ENCODE results near the gene CTTNBP2. TPM values are rescaled to one million over a fixed set of nuclear protein-coding genes. Genes with fewer than 3 reads are reported as not detected.

Gene CTTNBP2
- total and polyA plus RNA-seq, 2 donors (not counting 1 experiment from before 2014, with no cell fraction given): 0.04 to 0.27 TPM

DNA sequence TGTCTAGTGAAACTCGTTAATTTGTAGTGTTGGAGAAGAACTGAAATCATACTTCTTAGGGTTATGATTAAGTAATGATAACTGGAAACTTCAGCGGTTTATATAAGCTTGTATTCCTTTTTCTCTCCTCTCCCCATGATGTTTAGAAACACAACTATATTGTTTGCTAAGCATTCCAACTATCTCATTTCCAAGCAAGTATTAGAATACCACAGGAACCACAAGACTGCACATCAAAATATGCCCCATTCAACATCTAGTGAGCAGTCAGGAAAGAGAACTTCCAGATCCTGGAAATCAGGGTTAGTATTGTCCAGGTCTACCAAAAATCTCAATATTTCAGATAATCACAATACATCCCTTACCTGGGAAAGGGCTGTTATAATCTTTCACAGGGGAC is 205.8 kb downstream of the CTTNBP2 start:
- TF ChIP-seq, protein P1, sequence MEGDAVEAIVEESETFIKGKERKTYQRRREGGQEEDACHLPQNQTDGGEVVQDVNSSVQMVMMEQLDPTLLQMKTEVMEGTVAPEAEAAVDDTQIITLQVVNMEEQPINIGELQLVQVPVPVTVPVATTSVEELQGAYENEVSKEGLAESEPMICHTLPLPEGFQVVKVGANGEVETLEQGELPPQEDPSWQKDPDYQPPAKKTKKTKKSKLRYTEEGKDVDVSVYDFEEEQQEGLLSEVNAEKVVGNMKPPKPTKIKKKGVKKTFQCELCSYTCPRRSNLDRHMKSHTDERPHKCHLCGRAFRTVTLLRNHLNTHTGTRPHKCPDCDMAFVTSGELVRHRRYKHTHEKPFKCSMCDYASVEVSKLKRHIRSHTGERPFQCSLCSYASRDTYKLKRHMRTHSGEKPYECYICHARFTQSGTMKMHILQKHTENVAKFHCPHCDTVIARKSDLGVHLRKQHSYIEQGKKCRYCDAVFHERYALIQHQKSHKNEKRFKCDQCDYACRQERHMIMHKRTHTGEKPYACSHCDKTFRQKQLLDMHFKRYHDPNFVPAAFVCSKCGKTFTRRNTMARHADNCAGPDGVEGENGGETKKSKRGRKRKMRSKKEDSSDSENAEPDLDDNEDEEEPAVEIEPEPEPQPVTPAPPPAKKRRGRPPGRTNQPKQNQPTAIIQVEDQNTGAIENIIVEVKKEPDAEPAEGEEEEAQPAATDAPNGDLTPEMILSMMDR (IDR thresholded peaks at IDR 0.05): no peak
- no peak for TF ChIP-seq EZH2 (IDR thresholded peaks at IDR 0.05; ENCODE audit: borderline replicate concordance, insufficient read depth, low read depth, low read length, poor library complexity, severe bottlenecking)
- H3K4me1 ChIP-seq (ENCODE audit: control insufficient read depth in 2 of 2, insufficient read depth in 2 of 2, low read length in 2 of 2): no peaks in the 10 kb centered on the region
- no peaks in the 10 kb centered on the region for H3K79me2 ChIP-seq (ENCODE audit: control insufficient read depth, insufficient read depth, low read length)
- Mint-ChIP-seq H3K27ac (no peak overlapping the region), H3K4me3 (no peak overlapping the region), H3K9me3 (ENCODE audit: insufficient read depth) (no peaks in the 10 kb centered on the region), H3K4me1 (no peaks in the 10 kb centered on the region), H3K27me3 (no peaks in the 10 kb centered on the region)
- H3K27me3 ChIP-seq (replicated peaks in 1 of 4; ENCODE audit: control extremely low read depth in 1 of 4, control insufficient read depth in 3 of 4, insufficient read depth in 4 of 4, low read length in 3 of 4): no peaks in the 10 kb centered on the region
- intact Hi-C loops (cut with micrococcal nuclease): no loop called here
- CTCF ChIA-PET: no interaction called here
- H3K9ac ChIP-seq (ENCODE audit: low read length): no peak overlapping the region
- no peak overlapping the region for H3K4me2 ChIP-seq (replicated peaks; ENCODE audit: low read depth, low read length, poor library complexity, severe bottlenecking)
- H3K27ac ChIP-seq (ENCODE audit: low read length in 2 of 2): no peak overlapping the region
- no peak overlapping the region for H2AFZ ChIP-seq (ENCODE audit: insufficient read depth, low read depth, low read length, poor library complexity, severe bottlenecking)
- no peak for DNase-seq
- POLR2A ChIA-PET: no interaction called here
- no peaks in the 10 kb centered on the region for H4K20me1 ChIP-seq (ENCODE audit: control insufficient read depth, insufficient read depth, low read length, poor library complexity, severe bottlenecking)
- WGBS (ENCODE audit: insufficient coverage): no CpG with 5 or more reads among the region's 2 CpGs
- H3K36me3 ChIP-seq (replicated peaks in 1 of 2; ENCODE audit: control extremely low read depth in 1 of 2, control insufficient read depth in 1 of 2, extremely low read depth in 1 of 2, insufficient read depth in 2 of 2, low read length in 1 of 2): no peaks in the 10 kb centered on the region
- no peaks in the 10 kb centered on the region for H3K9me3 ChIP-seq (ENCODE audit: control extremely low read depth in 1 of 3, control insufficient read depth in 2 of 3, insufficient read depth in 1 of 3, low read length in 2 of 3)
- no peak overlapping the region for H3K4me3 ChIP-seq (ENCODE audit: control extremely low read depth in 1 of 5, extremely low read depth in 1 of 5, insufficient read depth in 1 of 5, low read depth in 2 of 5, low read length in 4 of 5)
- ATAC-seq (ENCODE audit: low read depth): no peak

DNA sequence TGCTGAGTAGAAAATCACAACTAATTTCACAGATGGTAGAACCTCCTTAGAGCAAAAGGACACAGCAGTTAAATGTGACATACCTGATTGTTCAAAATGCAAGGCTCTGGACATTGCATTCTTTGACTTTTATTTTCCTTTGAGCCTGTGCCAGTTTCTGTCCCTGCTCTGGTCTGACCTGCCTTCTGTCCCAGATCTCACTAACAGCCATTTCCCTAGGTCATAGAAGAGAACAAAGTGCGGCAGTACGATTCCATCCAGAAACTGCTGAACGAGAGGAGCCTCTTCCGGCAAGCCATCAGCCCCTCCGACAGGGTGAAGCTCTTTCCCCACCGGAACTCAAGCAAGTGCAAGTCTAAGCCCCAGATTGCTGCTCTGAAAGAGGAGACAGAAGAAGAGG is 206.6 kb downstream of the CTTNBP2 start:
- Histone ChIP-seq H3K36me3 (replicated peaks in 1 of 2; ENCODE audit: control extremely low read depth in 1 of 2, control insufficient read depth in 1 of 2, extremely low read depth in 1 of 2, insufficient read depth in 2 of 2, low read length in 1 of 2) (no peaks in the 10 kb centered on the region), H3K4me3 (ENCODE audit: control extremely low read depth in 1 of 5, extremely low read depth in 1 of 5, insufficient read depth in 1 of 5, low read depth in 2 of 5, low read length in 4 of 5) (no peak overlapping the region), H3K9ac (ENCODE audit: low read length) (no peak overlapping the region), H3K9me3 (ENCODE audit: control extremely low read depth in 1 of 3, control insufficient read depth in 2 of 3, insufficient read depth in 1 of 3, low read length in 2 of 3) (no peaks in the 10 kb centered on the region), H4K20me1 (ENCODE audit: control insufficient read depth, insufficient read depth, low read length, poor library complexity, severe bottlenecking) (no peaks in the 10 kb centered on the region), H3K27me3 (replicated peaks in 1 of 4; ENCODE audit: control extremely low read depth in 1 of 4, control insufficient read depth in 3 of 4, insufficient read depth in 4 of 4, low read length in 3 of 4) (no peaks in the 10 kb centered on the region), H2AFZ (ENCODE audit: insufficient read depth, low read depth, low read length, poor library complexity, severe bottlenecking) (no peak overlapping the region), H3K79me2 (ENCODE audit: control insufficient read depth, insufficient read depth, low read length) (no peaks in the 10 kb centered on the region), H3K4me1 (ENCODE audit: control insufficient read depth in 2 of 2, insufficient read depth in 2 of 2, low read length in 2 of 2) (no peaks in the 10 kb centered on the region), H3K4me2 (replicated peaks; ENCODE audit: low read depth, low read length, poor library complexity, severe bottlenecking) (no peak overlapping the region), H3K27ac (ENCODE audit: low read length in 2 of 2) (no peak overlapping the region)
- Mint-ChIP-seq H3K27me3 (no peaks in the 10 kb centered on the region), H3K4me3 (no peak overlapping the region), H3K4me1 (no peaks in the 10 kb centered on the region), H3K27ac (no peak overlapping the region), H3K9me3 (ENCODE audit: insufficient read depth) (no peaks in the 10 kb centered on the region)
- ChIA-PET CTCF (no interaction called here), POLR2A (no interaction called here)
- 83% methylated on average over 1 of the region's 6 CpGs for WGBS (ENCODE audit: insufficient coverage)
- no peak for DNase-seq
- ATAC-seq (ENCODE audit: low read depth): no peak
- intact Hi-C loops (cut with micrococcal nuclease): no loop called here
- no peak for TF ChIP-seq EZH2 (IDR thresholded peaks at IDR 0.05; ENCODE audit: borderline replicate concordance, insufficient read depth, low read depth, low read length, poor library complexity, severe bottlenecking)
- TF ChIP-seq, protein P1 (IDR thresholded peaks at IDR 0.05): no peak
